BE2C (cell line): Measurements from ENCODE around the gene CBX3.

Experiments
- DNase-seq: peaks from one replicate; pipeline ENCODE4 v3.0.0-alpha.2; 2020
- H3K27me3 ChIP-seq: fragments of 250-450 bp; sonication (Bioruptor Pico); 2 replicates; pipeline ENCODE4 v1.5.1; 2020; ENCODE audit warnings: mild to moderate bottlenecking
- H3K36me3 ChIP-seq: fragments of 250-450 bp; sonication (Bioruptor Pico); 2 replicates; pipeline ENCODE4 v1.5.1; 2020; ENCODE audit warnings: mild to moderate bottlenecking
- H3K4me1 ChIP-seq: fragments of 250-450 bp; sonication (Bioruptor Pico); 2 replicates; pipeline ENCODE4 v1.5.1; 2020
- H3K4me3 ChIP-seq: 2 replicates; pipeline ENCODE4 v1.5.1; 2011; ENCODE audit warnings: low read depth, low read length
- H3K9me3 ChIP-seq: fragments of 250-450 bp; sonication (Bioruptor Pico); 2 replicates; pipeline ENCODE4 v1.5.1; 2020
- CTCF ChIP-seq: IDR thresholded peaks from 2 replicates; pipeline ENCODE4 v1.5.1; 2012; ENCODE audit warnings: mild to moderate bottlenecking, low read depth, low read length

Gene CBX3

GRCh38 chr7:26179422-26179821, 22.1 kb upstream of the CBX3 start:
- DNase-seq: no peak
- no peak overlapping the region for H3K4me3 ChIP-seq
- no peak for TF ChIP-seq CTCF
- H3K27me3 ChIP-seq: no peaks in the 10 kb centered on the region
- H3K36me3 ChIP-seq: no peaks in the 10 kb centered on the region
- no peaks in the 10 kb centered on the region for H3K9me3 ChIP-seq
- no peaks in the 10 kb centered on the region for H3K4me1 ChIP-seq

DNA sequence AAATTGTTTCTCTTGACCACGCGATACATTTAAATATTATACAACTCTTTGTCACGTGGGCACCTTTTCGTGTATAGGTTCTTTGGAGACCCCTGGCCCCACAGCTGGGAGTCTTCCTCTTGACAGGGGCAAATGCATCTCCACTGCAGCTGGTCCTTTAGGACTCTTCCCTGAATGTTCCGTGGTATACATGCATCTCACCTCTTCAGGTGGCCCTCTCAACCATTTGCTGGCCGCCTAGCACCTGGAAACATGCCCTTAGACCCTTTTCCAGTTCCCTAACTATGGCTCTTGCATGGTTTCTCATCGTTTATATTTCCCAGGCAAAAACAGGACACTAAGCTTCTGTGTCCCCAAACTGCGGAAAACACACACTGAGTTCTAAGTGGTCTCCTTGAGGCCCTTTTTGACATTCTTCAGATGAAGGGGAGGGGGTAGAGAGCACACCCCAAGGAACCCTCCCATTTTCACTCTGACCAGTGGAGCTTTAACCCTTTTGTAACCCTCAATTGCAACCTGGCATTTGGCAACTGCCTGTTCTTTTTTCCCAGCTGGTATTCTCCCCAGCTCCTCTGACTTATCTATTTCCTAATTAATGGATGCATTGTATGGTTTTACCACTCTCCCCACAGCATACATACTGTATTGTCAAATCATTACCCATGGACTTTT, 21.6 kb upstream of the CBX3 start:
- Histone ChIP-seq H3K36me3 (no peaks in the 10 kb centered on the region), H3K4me1 (no peaks in the 10 kb centered on the region), H3K27me3 (no peaks in the 10 kb centered on the region), H3K9me3 (no peaks in the 10 kb centered on the region), H3K4me3 (no peak overlapping the region)
- TF ChIP-seq CTCF: no peak
- DNase-seq: no peak

- DNase-seq: no peak
- no peak for TF ChIP-seq CTCF
- no peaks in the 10 kb centered on the region for H3K9me3 ChIP-seq
- no peaks in the 10 kb centered on the region for H3K27me3 ChIP-seq
- no peak overlapping the region for H3K4me3 ChIP-seq
- H3K4me1 ChIP-seq: no peaks in the 10 kb centered on the region
- no peaks in the 10 kb centered on the region for H3K36me3 ChIP-seq
Observed at GRCh38 chr7:26180792-26181198, 20.8 kb upstream of the CBX3 start.

DNA sequence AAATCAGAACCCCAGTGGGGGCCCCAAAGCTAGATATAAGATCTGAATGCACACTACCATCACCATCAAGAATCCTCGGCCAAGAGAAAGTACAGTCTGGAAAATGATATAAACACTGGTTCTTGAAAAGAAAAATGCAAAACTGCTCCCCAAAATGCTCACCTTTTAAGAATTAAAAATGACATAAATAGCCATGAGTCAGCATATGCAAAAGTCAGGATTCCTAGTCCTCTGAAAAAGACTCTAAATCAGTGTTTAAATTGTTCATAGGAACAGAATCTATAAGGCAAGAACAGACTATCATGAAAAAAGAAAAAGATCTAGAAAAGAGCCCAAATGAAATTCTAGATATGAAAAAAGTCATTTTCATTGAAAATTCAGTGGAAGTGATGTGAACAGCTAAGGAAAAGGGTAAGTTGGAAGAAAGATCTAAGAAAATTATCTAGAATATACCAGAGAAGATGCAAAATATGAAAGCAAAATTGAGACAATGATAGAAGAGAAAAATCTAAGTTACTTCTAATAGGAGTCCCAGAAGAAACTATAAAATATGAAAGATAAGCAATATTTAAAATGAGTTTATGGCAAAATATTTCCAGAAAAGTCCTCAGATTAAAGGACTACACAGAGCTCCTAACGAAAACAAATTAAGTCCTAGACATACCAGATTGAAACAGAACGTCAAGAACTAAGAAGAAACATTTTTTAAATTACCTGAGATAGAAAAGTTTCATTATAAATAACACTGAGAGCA, 19.9 kb upstream of the CBX3 start:
- Histone ChIP-seq H3K27me3 (no peaks in the 10 kb centered on the region), H3K4me3 (no peak overlapping the region), H3K36me3 (no peaks in the 10 kb centered on the region; the same call in 1 of the 2 replicates), H3K4me1 (no peaks in the 10 kb centered on the region), H3K9me3 (no peaks in the 10 kb centered on the region)
- no peak for TF ChIP-seq CTCF
- DNase-seq: no peak

DNA sequence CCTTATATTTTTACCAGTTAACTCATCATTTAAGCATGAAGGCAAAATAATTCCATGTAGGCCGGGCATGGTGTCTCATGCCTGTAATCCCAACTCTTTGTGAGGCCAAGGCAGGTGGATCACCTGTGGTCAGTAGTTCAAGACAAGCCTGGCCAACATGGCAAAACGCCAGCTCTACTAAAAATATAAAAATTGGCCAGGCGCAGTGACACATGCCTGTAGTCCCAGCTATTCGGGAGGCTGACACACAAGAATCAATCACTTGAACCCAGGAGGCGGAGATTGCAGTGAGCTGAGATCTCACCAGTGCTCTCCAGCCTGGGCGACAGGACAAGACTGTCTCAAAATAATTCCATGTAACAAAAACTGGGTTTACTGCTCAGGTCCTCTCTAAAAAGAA, 19.3 kb upstream of the CBX3 start:
- Histone ChIP-seq H3K27me3 (no peaks in the 10 kb centered on the region), H3K36me3 (peaks cover 3% of the 10 kb centered on the region), H3K9me3 (no peaks in the 10 kb centered on the region), H3K4me1 (no peaks in the 10 kb centered on the region), H3K4me3 (no peak overlapping the region)
- no peak for DNase-seq
- no peak for TF ChIP-seq CTCF

GRCh38 chr7:26182706-26183105, 18.8 kb upstream of the CBX3 start:
- Histone ChIP-seq H3K4me1 (no peaks in the 10 kb centered on the region), H3K9me3 (no peaks in the 10 kb centered on the region), H3K36me3 (peaks cover 8% of the 10 kb centered on the region), H3K27me3 (no peaks in the 10 kb centered on the region), H3K4me3 (no peak overlapping the region)
- no peak for DNase-seq
- no peak for TF ChIP-seq CTCF
